NCI-H128 (cell line): Measurements from ENCODE around the gene MAPK8IP1.

ENCODE experiments used
- DNase-seq: peaks from one replicate; lab custom pipeline; 2025; ENCODE audit not compliant: unreplicated experiment; lab: John Stamatoyannopoulos, UW

The MAPK8IP1 gene

GRCh38 chr11:45906965-45907611, 21.6 kb downstream of the MAPK8IP1 start, which contains the start of gene FREY1:
TSS of gene FREY1 (minus strand) at chr11:45907271. CDS start at chr11:45907245, 26 bp downstream.
- no peak for DNase-seq

DNA sequence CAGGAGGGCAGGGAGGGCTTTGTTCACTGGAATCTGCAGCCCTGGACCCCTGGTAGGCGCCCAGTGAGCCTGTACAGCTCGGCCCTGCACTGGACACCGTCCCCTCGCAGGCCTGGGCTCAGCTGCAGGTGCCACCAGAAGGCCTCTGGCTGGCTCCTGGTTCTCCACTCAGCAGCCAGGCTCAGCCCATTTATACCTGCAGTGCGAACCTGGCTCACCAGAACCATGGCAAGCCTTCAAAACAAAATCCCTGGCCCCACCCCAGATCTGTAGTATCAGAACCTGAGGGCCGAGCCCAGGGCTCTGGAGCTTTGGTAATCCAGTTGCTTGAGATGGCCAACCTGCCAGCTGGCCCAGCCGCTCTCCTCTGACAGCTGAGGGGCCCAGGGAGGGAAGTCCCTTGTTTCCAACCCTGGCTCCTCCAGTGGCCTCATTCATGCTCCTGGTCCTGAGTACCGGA, 22.5 kb downstream of the MAPK8IP1 start:
- DNase-seq = no peak

DNA sequence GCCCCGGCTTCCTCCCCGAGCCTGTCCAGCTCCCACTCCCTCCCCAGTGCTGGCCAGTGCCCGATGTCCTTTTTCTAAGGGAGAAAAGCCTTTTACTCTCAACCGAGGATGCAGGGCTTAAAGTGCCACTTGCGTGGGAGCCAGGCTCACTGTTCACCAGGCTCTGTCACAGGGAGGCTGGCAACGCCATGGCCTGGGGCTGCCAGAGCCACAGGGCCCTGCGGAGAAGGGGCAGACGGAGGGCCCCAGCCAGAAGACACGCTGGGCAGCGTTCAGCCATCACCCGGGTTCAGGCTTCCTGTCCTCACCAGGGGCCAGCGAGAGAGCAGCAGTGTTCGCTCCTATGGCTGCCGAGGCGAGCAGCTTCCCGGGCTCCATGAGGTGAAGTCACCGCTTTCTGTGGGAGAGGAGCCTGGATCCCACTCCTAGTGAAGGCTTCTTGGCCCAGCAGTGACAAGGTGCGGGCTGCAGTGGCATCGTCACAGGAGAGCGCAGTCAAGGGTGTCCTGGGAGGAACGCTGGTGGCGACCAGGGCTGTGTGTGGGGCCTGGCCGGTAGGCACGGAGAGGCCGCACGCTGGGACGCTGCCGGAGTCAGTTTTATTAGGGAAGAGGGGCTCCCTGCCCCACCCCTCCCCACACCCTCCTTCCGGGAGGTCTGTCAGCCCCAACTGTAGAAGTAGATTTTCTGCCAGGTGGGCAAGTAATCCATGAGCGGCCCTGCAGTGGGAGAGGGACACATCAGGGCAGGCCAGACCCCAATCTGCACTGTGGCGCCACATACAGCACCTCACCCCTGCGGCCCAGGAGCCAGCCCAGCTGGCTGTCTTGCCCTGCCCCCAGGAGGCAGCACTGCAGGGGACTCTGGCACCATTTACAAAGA, 24.4 kb downstream of the MAPK8IP1 start:
- DNase-seq = no peak

- DNase-seq = no peak
Observed at GRCh38 chr11:45910623-45911022, 25.2 kb downstream of the MAPK8IP1 start.

DNA sequence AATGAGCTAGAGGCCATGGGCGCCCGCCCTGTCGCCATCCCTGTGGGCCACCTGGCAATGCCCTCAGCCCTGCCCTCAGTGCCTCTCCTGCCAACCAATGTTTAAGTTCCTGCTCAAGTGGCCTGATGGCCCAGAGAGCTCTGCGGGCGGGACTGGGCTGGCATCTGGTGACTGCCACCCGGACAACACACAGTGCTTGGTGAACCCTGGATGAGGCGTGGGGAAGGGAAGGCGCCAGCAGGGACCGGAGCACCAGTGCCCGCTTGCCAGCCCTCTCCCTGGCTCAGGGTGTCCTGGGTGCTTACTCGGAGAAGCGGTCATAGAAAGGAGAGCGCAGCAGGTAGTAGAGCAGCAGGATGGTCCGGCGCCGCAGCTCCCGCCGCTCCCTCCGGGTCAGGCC, 28.1 kb downstream of the MAPK8IP1 start:
- no peak for DNase-seq

DNA sequence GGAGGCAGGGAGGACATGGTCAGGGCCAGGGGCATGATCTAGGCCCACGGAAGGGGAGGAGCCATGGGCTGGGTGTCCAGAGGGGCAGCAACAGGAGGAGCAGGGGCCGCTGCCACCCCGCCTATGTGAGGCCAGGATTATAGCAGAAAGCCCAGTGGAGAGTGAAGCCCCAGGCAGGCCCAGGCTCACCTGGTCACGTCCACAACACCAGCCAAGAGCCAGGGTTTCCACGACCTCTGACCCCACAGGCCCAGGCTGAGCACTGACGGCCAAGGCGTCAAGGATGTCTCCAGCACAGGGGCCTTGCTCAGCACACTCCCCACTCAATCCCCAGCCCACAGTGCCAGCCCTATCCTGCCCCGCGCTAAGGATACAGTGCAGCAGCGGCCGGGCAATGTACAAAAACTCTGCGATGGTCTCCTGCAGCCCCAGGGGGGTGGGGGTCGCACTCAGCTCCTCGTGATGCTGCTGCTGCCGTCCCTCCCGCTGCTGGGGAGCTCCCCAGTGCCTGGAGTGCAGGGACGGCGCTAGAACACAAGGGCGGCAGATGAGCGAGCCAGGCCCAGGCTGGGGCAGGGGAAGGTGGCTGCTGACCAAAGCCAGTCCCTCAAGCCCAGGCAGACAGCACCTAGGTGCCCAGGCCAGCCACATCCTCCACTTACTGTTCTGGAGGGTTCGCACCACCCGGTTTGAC, 28.6 kb downstream of the MAPK8IP1 start:
- no peak for DNase-seq

DNA sequence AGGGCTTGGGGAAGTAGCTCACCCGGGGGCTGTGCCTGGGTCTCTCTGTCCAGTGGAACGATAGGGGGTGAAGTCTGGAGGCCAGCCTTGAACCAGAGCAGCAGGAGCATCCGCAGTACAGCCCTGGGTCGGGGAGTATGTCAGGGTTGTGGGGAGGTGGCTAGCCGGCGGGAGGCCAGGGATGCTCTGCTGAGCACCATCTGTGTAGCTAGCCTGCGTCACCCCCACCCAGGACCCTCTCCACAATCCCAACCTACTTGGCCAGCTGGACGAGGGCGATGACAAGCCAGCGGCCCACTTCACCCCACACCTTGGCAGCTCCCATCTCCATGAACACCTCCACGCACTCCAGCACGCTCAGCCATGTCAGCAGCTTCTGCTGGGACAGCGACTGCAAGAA, 30.0 kb downstream of the MAPK8IP1 start:
- no peak for DNase-seq

DNA sequence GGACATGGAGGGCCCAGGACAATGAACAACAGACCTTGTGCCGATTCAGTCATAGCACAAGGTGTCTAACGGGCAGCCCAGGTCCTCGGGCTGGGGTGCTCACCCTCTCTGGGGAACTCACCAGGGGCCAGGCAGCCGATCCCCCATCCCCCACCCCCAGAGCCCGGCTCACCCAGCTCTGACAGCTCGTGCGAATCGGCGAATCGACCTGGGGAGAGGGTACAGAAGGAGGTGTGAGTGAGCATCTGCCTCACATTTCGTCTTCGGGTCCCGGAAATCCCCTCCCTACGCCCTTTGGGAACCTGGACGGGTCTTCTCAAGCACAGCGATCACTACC, 31.8 kb downstream of the MAPK8IP1 start:
- DNase-seq = no peak

DNA sequence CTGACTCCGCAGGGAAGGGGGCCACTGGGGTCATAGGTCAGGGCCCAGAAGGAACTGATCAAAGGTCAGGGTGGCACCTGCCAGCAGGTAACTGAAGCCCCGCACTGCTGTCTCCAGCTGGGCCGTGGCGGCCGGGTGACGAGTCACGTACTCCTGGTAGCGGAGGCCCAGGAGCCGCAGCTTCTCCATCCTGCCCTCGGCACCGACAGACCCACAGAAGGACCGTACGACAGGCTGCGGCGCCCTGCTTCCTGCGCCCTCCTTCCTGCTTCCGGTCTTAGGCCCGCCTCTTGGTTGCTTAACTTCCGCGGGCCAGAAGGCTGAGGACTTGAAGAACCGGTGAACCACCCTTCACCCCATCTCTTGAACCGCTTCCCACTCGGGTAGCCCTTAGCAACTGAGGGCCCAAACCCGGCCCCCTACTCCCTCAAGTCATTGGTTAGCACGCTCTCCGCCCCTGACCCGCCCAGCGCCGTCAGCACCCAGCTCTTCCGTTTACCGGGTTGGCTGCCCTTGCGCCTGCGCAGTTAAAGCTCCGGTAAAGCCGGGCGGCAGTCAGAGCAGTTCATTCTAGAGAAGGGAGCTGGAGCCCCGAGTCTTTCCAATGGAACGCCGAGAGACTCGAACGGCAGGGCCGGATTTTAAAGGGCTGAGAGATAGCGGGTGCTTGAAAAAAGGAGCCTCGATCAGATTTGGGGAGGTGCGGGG, 32.3 kb downstream of the MAPK8IP1 start, which contains the start of gene PEX16:
PEX16 (minus strand) TSS at position 255 of the 708 bp plus-strand sequence; CDS start at position 189, 66 bp downstream.
- DNase-seq = peak; percentile 92

GRCh38 chr11:45918331-45918941, 33.0 kb downstream of the MAPK8IP1 start:
- peak; percentile 49 for DNase-seq

DNA sequence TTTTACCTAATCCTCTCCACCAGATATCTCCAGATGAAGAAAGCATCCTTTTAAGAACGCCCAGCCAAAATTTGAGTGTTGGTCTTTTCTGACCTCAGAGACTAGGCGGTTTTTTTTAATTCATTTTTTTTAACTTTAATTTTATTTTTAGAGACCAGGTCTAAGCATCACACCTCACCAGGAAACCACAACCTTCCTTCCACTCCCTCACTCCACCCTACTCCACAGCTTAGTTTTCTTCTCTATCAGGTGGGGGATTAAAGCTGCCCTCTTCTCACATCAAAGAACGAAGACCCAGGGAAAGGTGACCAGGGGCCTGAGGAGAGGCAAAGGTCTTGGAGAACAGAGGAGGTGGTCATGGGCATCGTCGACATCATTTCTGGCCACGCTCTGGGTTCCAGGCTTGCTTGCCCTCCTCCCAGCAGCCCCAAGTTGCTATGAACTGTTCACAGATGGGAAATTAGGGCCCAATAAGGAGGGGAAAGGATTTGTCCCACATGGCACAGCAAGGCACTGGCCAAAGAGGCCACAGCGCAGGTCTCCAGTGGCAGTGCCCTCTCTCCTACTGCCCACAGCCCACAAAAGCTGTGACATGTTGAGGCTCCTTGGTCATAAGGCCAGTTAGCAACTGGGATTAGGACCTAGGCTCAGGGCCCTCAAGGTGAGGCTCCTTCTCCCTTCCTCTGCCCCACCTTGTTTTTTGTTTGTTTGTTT, 33.7 kb downstream of the MAPK8IP1 start:
- no peak for DNase-seq

DNA sequence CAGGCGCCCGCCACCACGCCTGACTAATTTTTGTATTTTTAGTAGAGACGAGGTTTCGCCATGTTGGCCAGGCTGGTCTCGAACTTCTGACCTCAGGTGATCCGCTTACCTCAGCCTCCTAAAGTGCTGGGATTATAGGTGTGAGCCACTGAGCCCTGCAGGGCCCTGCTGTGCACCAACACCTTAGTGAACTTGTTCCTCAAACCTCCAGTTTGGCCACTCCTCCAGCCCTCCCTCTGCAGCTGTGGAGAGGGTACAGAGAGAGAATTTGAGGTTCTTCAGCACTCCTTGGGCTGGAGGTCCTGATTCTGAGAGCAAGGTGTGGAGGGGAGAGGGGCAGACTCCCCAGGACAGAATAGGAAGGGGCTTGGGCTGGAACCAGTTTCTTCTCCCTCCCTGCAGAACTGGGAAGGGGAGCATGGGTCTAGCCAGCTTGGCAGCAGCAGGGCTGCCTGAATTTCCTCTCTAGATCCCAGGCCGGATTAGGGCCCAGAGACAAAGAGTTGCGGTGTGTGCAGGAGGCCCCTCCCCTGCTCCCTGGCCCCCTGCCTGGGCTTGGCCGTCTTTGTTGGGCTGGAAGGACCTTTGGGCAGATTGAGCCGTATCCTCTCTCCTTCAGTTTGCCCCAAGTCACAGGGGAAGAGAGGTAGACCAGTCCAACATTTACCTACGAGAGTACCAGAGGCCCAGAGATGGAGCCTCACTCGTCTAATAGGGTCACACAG, 34.5 kb downstream of the MAPK8IP1 start:
- no peak for DNase-seq

DNA sequence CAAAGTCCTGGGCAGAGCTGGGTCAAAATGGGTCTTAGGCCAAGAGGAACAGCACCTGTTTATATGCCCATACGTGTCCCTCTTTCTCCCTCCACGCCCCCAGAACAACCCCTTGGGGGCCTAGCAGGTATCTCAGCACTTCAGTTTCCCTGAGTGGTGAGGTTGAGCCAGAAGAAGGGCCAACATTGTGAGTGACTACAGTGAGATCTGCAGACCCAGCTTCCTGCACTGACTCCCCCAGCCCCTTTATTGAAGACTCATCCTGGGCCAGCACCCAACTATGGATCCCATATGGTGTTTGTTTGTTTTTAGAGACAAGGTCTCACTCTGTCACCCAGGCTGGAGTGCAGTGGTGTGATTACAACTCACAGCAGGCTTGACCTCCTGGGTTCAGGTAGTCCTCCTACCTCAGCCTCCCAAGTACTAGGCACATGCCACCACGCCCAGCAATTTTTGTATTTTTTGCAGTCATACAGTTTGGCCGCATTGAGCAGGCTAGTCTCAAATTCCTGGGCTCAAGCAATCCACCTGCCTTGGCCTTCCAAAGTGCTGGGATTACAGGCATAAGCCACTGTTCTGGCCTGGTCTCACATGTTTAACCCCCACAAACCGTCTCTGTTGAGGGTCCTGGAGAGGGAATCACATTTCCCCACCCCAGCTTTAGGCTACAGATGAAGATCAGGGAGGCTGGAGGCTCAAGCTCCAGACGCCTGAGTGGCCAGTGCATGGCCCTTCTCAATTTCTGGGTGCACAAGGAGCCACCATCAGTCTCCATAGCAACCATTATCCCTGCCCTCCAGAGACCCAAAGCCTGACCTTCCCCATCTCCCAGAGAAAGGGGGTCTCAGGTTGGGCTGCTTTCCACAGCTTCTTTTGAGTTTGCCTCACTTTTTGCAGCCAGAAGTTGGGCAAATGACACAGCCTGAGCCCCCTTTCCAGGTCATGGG, 35.4 kb downstream of the MAPK8IP1 start:
- no peak for DNase-seq

GRCh38 chr11:45921561-45922424, 36.3 kb downstream of the MAPK8IP1 start:
- peak; percentile 59 for DNase-seq

- DNase-seq = peak; percentile 40
Observed at GRCh38 chr11:45922425-45923082, 37.1 kb downstream of the MAPK8IP1 start, which contains the start of gene LARGE2. TSS of gene LARGE2 (plus strand) at chr11:45922656. CDS start at chr11:45922883, 227 bp downstream.
